ENCODE measurements around the gene FOSB.
"Not testable (repeated sequence)": the region's sequence is repeated elsewhere in the genome, so short reads cannot be mapped to it uniquely, and the experiment has no call there.

Gene FOSB

DNA sequence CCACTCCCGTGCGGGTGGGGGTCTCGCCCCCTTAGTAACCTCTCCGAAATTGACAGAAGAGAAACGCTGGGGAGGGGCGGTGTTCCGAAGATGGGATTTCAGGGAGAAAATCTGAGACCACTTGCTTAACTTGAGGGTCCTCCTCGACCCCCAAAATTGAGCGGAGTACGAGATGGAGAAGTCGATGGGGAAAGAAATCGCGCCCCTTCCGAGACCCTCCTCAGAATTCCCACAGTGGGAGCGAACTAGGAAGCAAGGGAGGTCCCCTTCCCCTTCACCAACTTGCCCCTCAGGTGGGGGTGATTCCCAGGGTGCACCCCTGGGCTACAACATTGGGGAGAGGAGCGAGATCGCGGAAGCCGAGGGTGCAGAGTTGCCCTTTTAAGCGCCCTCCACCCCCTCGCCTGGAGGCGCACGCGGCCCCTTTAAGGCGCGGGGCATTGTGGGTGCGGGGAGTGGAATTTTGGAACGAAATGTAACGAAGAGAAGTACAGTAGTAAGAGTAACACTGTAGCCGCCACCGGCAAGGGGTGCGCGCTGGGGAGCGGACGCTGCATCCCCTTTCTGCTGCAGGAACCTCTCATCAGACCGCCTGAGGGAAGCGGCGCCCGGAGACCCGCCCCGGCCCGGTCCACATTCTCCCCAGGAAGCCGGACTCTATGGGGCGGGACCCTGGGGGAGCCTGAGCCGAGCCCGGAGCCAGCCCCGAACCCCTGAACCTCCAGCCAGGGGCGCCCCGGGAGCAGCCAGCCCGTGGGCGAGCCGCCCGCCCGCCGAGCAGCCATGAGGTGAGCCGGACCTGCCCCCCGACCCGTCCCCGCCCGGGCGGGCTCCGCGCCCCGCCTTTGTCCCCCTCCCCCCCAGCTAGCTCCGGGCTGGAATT lies 39.4 kb downstream of the FOSB start, which contains the start of gene VASP:
VASP (plus strand) TSS at position 491 of the 883 bp plus-strand sequence; CDS start at position 784, 293 bp downstream.
- DNase-seq = peak; percentile 90

DNA sequence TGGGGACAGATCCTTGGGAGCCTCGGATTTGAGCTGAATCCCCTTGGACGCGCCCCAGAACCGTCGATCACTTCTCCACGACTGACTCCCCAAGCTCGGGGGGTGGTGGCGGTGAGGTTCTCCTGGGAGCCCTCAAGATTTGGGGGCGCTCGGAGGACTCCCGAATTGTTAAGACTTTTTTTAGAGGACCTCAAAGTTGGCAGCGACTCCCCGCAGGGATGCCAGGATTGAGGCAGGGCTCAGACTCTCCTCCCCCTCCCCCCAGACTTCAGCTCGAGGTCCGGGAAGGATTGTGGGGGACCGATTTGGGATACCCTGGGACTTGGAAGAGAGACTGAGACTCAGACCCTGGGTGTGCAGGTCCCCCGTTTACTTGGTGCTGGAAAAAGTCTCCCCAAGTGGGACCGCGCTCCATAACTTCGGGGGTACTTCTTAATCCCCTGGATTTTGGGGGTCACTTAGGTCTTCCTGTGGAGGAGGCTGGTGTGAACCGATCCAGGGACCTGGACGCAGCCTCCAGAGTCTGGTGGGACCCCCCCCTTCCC lies 40.1 kb downstream of the FOSB start:
- DNase-seq = no peak

DNA sequence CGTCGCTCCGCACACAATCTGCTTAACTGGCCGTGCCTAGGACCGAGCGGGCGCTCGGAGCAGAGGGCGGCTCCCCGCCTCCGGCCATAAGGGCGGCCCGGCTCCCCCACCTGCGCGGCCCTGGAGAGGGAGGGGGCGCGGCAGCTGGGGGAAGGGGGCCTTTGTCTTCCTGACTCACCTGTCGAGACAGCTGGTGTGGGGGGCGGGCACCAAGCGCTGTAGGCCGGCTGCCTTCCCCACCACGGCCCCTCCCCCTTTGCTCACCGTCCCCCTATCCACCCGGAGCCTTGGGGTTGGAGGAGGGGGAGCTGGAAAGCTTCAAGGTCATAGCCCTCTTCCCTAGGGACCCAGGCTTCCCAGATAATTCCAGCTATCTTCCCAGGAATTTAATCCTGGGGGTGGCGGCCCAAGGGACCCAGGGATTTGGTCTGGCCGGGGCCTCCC lies 40.6 kb downstream of the FOSB start:
- peak; percentile 45 for DNase-seq

DNA sequence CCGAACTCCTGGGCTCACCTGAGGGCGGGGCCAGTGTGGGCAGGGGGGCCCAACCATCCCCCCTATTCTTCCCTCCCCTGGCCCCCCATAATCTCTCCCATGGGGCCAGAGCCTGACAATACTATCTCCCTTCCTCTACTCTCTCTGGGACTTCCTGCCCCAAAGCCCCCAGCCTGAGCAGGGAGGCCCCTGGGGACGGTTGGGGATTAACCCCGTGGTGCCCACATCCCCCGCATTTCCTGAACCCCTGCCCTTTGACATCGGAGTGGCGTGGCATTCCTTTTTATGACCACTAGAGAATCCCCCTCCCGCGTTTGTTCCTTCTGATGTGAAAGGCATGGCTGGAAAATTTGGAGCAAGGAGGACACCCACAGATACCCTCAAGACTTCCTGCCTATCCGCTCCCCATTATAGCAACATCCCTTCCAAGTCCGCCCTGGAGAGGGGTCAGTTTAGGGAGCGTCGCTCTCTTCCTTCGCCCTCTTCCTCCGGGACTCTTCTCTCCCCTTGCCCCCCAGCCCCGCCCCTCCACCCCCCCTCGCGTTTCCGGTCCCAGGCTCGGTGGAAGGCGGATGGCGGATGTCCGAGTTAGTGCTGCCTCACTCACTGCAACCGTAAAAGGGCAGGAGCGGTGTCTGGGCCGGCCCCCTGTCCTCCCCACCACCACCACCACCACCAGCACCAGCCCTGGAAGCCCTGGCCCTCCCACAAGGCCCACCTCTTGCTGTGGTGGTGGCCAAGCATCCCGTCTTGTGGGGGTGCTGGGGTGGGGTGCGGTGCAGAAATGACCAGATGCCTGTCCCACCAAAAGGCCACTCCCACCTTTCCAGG lies 41.3 kb downstream of the FOSB start:
- no peak for DNase-seq

DNA sequence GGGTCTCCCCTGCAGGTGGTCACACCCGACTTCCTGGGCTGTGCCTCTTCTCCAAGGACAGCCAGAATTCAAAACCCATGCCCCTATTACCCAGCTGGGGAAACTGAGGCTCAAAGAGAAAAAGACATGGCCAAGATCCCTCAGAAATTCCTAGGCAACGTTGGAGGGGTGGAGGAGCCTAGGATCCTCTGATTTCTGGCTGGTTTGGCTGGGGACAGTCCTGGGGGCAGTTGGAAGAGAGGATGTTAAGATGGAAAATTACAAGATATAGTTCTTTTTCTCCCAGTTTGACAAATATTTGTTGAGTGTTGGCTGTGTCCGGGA lies 41.9 kb downstream of the FOSB start:
- DNase-seq = no peak

DNA sequence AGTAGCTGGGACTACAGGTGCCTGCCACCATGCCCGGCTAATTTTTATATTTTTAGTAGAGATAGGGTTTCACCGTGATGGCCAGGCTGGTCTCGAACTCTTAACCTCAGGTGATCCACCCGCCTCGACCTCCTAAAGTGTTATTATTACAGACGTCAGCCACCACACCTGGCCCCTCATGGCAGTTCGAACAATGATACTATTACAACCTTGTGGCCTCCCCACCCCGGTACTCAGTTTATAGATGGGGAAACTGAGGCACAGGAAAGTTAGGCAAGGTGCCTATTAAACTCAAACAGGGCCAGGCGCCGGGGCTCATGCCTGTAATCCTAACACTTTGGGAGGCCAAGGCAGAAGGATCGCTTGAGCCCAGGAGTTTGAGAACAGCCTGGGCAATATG lies 42.6 kb downstream of the FOSB start:
- not testable (repeated sequence) for DNase-seq

DNA sequence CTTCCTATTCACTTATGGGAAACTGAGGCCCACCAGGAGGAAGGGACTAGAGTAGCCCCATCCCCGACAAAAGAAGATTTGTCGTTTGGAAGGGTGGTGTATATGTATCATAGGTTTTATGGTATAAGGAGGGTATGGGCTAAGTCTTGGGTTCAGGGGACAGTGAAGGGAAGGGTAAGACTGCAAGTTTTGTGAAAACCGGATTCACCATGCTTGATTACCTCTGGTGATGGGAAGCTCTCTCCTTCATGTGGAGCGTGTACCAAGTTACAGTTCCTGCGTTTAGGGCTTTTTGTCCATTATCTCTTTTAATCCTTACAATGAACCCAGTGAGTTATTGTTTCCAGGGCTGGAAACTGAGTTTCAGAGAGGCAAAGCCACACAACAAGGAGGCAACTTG lies 43.3 kb downstream of the FOSB start:
- DNase-seq = no peak

DNA sequence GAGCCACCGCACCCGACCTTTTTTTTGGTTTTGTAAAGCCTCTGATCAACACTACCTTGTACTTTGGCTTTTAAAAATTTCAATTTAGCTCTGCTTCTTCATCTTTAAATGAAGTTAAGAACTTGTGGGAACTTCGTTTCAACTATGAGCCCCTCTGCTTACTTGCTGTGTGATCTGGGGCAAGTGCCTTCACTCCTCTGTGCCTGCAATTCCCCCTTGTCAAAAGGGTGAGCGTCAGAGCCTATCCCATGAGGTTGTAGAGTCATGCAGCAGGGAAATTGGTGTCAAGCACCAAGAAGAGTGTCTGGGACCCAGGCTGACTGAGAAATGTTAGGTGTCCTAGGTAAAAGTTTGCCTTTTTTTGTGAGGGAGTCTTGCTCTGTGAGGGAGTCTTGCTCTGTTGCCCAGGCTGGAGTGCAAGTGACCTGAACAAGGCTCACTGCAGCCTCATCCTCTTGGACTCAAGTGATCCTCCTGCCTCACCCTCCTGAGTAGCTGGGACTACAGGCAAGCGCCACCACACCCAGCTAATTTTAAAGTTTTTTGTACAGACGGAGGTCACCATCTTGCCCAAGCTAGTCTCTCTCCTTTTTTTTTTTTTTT lies 45.2 kb downstream of the FOSB start:
- DNase-seq = no peak

DNA sequence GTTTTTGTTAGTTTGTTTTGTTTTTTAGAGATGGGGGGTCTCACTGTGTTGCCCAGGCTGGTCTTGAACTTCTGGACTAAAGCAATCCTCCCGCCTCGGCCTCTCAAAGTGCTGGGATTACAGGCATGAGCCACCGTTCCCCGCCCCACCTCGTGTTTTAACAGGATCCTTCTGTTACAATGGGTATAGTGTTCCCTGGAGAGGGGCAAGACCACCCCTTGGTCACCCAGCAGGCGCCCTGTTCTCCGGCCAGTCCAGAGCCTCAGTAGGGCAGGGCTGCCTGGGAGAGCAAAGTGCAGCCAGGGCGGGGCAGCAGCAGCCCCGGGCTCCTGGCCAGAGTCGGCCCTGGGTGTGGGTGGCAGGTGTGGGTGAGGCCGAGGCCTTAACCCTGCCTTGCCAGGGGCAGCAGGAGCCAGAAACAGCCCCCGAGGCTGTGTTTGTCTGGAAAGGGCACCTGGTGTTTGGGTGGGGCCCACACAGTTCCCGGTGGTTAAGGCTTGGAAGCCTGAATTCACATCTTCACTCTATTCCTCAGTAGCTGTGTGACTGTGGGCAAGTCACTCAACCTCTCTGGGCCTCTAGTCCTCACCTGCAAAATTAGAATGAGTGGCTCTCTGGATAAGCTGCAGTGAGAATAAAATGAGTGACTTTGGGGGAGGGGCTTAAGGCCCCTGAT lies 46.7 kb downstream of the FOSB start:
- DNase-seq = no peak

DNA sequence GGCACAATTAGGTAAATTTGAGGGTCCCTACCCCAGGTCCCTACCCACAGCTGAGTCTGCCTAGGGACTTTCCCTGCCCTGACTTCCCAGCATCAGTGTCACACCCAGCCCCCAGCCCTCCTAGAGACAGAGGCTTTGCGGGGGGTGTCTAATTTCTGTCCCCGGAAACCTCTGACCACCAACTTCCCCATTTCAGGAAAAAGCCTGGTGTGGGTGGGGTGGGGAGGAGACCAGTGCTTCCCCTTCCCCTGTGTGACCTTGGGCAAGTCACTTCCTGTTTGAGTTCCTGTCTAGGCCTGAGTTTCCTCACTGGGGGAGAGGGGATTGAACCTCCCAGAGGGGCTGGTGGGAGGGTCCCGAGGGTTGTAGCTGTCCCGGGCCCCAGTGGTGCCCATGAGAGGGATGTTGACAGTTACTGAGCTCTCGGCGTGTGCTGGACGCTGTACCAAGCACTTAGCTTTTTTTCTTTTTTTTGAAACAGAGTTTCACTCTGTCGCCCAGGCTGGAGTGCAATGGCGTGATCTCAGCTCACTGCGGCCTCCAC lies 47.4 kb downstream of the FOSB start:
- peak; percentile 24 for DNase-seq

DNA sequence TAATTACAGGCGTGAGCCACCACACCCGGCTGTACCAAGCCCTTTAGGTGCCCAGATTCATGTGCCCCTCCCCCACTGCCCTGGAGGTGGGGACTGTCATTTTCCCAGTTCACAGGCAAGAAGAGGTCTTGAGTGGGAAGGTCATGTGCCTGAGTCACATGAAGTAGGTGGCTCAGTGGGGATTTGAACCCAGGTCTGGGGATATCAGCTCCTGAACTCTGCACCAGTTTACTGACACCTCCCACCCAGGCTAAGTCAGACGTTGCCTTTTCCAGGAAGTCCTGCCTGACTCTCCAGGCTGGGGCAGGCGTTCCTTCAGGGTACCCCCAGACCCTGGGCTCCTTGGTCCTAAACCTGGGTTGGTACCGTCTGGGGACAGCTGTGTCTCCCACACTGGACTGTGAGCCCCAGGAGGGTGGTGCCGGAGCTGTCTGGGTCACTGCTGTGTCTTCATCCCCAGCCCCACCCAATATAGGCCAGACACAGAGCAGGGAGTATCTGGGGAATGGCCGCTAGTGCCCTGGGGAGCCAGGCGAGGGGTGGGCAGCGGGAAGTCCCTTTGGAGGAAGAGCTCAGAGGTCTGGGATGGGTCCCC lies 48.1 kb downstream of the FOSB start:
- DNase-seq = peak; percentile 30

DNA sequence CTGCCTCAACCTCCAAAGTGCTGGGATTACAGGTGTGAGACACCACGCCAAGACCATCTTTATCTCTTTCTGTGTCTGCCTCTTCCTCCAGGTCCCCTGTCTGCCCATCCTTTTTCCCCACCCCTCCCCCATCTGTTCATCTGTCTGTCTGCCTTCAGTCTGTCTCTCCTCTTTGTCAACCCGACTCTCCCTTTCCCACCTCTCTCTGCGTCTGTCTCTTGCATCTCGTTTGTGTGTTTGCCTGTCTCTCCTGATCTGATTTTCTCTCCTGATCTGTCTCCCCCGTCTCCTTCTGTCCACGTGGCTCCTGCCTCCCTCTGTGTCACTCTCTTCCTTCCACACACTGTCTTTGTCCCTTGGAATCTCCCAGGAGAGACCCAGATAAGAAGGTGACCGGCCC lies 49.4 kb downstream of the FOSB start:
- no peak for DNase-seq

DNA sequence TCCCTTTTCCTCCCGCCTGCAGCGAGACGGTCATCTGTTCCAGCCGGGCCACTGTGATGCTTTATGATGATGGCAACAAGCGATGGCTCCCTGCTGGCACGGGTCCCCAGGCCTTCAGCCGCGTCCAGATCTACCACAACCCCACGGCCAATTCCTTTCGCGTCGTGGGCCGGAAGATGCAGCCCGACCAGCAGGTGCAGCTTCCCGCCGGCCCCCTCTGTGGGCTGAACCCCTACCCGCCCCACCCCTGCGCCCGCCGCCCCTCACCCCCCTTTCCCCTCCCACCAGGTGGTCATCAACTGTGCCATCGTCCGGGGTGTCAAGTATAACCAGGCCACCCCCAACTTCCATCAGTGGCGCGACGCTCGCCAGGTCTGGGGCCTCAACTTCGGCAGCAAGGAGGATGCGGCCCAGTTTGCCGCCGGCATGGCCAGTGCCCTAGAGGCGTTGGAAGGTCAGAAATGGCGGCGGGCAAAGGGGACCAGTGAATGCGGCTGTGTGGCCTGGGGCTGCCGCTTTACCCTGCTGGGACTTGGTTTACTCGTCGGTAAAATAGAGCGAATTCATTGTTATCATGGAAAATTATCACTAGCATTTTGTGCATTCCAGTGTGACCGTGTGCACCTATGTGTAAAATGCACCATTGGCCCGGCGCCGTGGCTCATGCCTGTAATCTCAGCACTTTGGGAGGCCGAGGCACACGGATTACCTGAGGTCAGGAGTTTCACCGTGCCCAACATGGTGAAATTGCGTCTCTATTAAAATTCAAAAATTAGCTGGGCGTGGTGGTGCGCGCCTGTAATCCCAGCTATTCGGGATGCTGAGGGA lies 50.1 kb downstream of the FOSB start:
- no peak for DNase-seq

DNA sequence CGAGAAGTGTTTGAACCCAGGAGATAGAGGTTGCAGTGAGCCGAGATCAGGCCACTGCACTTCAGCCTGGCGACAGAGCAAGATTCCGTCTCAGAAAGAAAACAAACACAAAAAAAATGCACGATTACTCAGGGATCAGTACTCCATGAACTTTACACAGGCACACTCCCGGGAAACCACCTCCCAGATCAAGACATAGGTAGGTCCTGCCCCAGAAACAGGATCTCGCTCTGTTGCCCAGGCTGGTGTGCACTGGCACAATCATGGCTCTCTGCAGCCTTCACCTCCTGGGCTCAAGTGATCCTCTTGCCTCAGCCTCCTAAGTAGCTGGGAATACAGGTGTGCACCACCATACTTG lies 50.7 kb downstream of the FOSB start:
- DNase-seq = no peak

DNA sequence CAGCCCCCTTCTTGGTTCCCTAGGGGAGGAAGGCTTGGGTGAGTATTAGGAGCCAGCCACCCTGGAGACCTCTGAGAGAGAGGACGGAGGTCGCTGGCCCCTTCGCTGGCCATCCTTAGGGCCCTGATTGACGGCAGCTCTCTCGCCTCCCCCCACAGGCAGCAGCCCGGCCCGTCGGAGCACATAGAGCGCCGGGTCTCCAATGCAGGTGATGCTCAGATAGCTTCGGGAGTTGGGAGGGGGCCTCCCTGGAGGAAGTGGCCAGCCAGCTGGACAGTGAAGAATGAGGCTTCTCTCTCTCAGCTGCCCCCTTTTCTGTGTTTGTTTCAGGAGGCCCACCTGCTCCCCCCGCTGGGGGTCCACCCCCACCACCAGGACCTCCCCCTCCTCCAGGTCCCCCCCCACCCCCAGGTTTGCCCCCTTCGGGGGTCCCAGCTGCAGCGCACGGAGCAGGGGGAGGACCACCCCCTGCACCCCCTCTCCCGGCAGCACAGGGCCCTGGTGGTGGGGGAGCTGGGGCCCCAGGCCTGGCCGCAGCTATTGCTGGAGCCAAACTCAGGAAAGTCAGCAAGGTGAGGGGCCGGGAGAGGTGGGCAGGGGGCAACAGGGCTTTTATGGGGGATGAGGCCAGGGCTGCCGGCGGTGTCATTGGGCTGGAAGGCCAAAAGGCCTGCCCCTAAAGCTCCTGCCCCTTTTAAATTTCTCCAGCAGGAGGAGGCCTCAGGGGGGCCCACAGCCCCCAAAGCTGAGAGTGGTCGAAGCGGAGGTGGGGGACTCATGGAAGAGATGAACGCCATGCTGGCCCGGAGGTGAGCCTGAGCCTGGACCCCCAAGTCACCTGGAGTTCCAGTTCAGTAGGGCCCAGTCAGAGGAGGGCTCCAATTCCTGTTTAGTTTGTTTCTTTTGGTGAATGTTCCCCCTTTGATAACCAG lies 54.5 kb downstream of the FOSB start:
- no peak for DNase-seq

DNA sequence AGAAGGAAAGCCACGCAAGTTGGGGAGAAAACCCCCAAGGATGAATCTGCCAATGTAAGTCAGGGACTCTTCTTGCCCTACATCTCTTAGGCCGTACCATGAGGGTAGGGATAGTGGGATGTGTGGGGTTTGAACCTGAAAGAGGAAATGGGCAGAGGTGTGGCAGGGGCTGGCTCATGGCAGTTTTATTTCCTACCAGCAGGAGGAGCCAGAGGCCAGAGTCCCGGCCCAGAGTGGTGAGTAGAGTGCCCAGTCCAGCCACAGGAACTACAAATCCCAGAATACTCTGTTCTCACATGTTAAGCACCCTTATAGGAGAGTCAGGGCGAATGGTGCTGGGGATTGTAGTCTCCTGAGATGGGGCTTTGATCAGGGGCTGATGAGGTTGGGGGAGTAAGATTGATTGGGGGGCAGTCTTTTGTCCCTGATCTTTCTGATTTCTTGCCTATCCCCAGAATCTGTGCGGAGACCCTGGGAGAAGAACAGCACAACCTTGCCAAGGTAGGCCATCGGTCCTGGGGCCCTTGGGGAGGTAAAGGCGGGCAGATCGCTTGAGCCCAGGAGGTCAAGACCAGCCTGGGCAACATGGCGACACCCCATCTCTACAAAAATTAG lies 56.0 kb downstream of the FOSB start:
- DNase-seq = peak; percentile 46

DNA sequence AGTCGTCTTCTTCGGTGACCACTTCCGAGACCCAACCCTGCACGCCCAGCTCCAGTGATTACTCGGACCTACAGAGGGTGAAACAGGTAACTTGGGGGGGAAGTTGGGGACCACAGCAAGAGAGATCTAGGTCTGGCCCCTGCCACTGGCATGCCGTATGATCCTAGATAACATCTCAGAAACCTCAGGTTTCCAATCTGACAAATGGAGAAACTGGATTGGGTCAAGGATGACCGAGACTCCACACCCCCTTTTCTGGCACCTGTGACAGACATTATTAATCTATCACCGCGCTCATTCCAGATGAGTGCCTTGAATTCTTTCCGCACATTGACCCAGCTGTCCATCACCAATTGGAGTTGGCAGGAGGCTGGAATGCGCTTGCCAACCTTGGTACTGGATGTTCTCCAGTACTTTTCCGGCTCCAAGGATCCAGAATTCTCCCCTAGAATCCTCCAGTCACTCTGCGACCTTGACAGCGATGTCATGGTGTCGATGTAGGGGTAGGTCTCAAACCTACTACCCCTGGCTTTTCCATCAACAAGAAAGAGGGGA lies 56.9 kb downstream of the FOSB start:
- no peak for DNase-seq
